Measurements from ENCODE around the gene EXOC4.

- TF ChIP-seq CTCF (IDR thresholded peaks at IDR 0.05; ENCODE audit: extremely low read depth in 1 of 2, insufficient read depth in 1 of 2, low read depth in 1 of 2, low read length in 2 of 2) (no peak), MAX (IDR thresholded peaks at IDR 0.05; ENCODE audit: insufficient read depth, insufficient read length) (no peak), POLR2A (IDR thresholded peaks at IDR 0.05; ENCODE audit: low read depth, low read length) (no peak), EZH2 (IDR thresholded peaks at IDR 0.05; ENCODE audit: borderline replicate concordance, low read depth, low read length, severe bottlenecking) (no peak), FOS (IDR thresholded peaks at IDR 0.05; ENCODE audit: borderline replicate concordance, insufficient read depth, low read length) (no peak), JUN (IDR thresholded peaks at IDR 0.05; ENCODE audit: borderline replicate concordance, insufficient read depth, insufficient read length, low read depth) (no peak)
Measured at GRCh38 chr7:133650487-133651300, 397.8 kb downstream of the EXOC4 start.
